Upper lobe of right lung (tissue), 1 donor: Measurements from ENCODE around the gene HSD17B4. TPM values are rescaled to one million over a fixed set of nuclear protein-coding genes. Genes with fewer than 3 reads are reported as not detected.
"Not testable (repeated sequence)": the region's sequence is repeated elsewhere in the genome, so short reads cannot be mapped to it uniquely, and the experiment has no call there.

Experiments
- ATAC-seq: fragments of 200-7000 bp; cut with Tn5 transposase; one replicate; pipeline ENCODE4 v1.9.1; 2020; ENCODE audit warnings: mild to moderate bottlenecking, moderate library complexity
- DNase-seq: peaks from one replicate; pipeline ENCODE4 v3.0.0-alpha.2; 2020
- H3K27ac ChIP-seq: fragments of 200-600 bp; one replicate; pipeline ENCODE4 v1.8.0; 2022
- H3K27me3 ChIP-seq: fragments of 200-600 bp; one replicate; pipeline ENCODE4 v1.8.0; 2022; ENCODE audit warnings: mild to moderate bottlenecking
- H3K36me3 ChIP-seq: fragments of 200-600 bp; one replicate; pipeline ENCODE4 v1.8.0; 2022
- H3K4me1 ChIP-seq: fragments of 200-600 bp; one replicate; pipeline ENCODE4 v1.8.0; 2022
- H3K4me3 ChIP-seq: fragments of 200-600 bp; one replicate; pipeline ENCODE4 v1.8.0; 2022; ENCODE audit warnings: mild to moderate bottlenecking
- H3K9me3 ChIP-seq: fragments of 200-600 bp; one replicate; pipeline ENCODE4 v1.8.0; 2022
- intact Hi-C: fragments of 100-400 bp; cut with DNase I; formaldehyde crosslinking; loops from one replicate; pipeline ENCODE4 v1.11.0; 2022
- total RNA-seq: library from RNA; stranded (reverse); fragmentation: NEBNext Ultra II Directional; extraction: Animal tissue kit (Norgen Biotek cat#: 25700); gene quantifications from one replicate; pipeline ENCODE4 v1.2.1, GENCODE V29; 2021
- TF ChIP-seq, protein P1 (sequence below): fragments of 200-600 bp; IDR thresholded peaks from one replicate; pipeline ENCODE4 v1.8.0; 2022; ENCODE audit warnings: antibody characterized with exemption
- donor health status: DM: no; HTN: yes; CAD: no; lungs with severe emphysema.

HSD17B4 gene
- total RNA-seq, 1 donor from 2014 or later: 335 TPM

DNA sequence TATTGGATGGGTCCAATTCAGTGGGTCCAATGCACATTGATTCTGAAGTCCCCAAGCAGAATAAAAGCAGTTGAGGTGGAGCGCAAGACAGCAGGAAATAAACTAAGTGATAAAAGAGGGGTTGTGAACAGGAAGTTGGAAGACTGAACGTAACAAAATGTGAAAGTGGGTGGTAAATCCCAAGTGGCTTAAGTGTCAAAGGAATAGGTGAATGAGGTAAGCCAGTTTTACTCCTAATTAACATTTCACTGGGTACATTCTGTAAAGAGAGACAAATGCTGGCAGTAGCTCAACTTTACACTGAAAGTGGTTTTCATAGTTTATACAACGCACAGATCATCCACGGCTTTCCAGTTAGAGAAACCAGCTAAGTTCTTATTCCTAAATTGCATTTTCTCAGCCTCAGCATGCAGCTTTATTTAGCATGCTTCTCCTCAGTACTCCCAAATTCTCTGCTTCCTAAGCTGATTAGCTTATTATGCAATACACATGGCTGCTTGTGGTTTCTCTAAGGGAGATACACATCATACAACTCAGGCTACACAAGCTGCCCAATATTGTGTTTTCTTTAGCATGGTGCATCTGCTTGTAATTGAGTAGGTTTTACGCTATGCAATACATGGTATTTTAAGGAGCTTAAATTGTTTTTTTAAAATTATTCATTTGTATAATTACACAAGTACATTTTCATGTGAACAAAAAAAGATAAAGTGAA lies 34.2 kb upstream of the HSD17B4 start:
- intact Hi-C loops: no loop called here

DNA sequence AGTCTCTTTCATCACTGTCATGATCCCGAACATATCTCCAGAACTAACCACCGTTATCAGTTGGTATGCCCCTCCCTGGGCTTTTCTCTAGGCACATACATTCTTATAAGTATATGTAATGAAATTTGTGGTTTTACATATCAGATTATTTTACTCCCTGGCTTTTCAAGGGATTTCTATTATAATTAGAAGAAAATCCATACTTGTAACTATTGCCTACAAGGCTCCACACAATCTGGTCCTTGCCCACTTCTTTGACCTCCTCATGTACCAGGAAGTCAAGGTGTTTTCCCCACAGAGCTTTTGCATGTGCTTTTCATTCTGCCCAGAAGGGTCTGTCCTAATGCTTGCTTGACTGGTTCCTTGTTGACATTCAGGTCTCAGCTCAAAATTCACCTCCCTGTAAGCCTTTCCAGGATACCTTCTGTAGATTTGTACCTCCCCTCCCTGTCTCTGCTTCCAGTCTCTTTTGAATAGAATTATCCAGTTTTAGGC lies 33.6 kb upstream of the HSD17B4 start:
- Histone ChIP-seq H3K27me3 (no peaks in the 10 kb centered on the region), H3K27ac (peak overlapping the region; percentile 58), H3K4me1 (no peaks in the 10 kb centered on the region), H3K36me3 (no peaks in the 10 kb centered on the region), H3K4me3 (no peak overlapping the region), H3K9me3 (no peaks in the 10 kb centered on the region)
- TF ChIP-seq, protein P1, sequence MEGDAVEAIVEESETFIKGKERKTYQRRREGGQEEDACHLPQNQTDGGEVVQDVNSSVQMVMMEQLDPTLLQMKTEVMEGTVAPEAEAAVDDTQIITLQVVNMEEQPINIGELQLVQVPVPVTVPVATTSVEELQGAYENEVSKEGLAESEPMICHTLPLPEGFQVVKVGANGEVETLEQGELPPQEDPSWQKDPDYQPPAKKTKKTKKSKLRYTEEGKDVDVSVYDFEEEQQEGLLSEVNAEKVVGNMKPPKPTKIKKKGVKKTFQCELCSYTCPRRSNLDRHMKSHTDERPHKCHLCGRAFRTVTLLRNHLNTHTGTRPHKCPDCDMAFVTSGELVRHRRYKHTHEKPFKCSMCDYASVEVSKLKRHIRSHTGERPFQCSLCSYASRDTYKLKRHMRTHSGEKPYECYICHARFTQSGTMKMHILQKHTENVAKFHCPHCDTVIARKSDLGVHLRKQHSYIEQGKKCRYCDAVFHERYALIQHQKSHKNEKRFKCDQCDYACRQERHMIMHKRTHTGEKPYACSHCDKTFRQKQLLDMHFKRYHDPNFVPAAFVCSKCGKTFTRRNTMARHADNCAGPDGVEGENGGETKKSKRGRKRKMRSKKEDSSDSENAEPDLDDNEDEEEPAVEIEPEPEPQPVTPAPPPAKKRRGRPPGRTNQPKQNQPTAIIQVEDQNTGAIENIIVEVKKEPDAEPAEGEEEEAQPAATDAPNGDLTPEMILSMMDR: no peak
- DNase-seq (no peak), ATAC-seq (peak; percentile 85)
- intact Hi-C loops: no loop called here

More for the DNA sequence above, 34.2 kb upstream of the HSD17B4 start:
- H3K27ac ChIP-seq: peak overlapping the region; percentile 58
- no peaks in the 10 kb centered on the region for H3K4me1 ChIP-seq
- no peak for DNase-seq
- H3K27me3 ChIP-seq: no peaks in the 10 kb centered on the region
- H3K4me3 ChIP-seq: no peak overlapping the region
- TF ChIP-seq, protein P1: no peak
- ATAC-seq: peak; percentile 60
- no peaks in the 10 kb centered on the region for H3K9me3 ChIP-seq
- H3K36me3 ChIP-seq: no peaks in the 10 kb centered on the region

DNA sequence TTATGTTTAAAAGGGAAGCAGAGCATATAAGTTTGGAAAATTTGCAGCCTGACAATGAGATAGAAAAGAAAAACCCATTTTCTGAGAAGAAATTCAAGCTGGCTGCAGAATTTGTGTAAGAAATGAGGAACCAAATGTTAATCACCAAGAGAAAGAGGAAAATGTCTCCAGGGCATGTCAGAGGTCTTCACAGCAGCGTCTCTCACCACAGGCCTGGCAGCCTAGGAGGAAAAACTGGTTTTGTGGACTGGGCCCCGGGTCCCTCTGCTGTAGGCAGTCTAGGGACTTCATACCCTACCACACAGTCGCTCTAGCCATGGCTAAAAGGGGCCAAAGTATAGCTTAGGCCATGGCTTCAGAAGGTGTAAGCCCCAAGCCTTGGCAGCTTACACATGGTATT lies 32.1 kb upstream of the HSD17B4 start:
- Histone ChIP-seq H3K4me1 (no peaks in the 10 kb centered on the region), H3K9me3 (no peaks in the 10 kb centered on the region), H3K4me3 (no peak overlapping the region), H3K27me3 (no peaks in the 10 kb centered on the region), H3K36me3 (no peaks in the 10 kb centered on the region), H3K27ac (peak overlapping the region; percentile 31)
- ATAC-seq (peak; percentile 21), DNase-seq (no peak)
- intact Hi-C loops: no loop called here
- TF ChIP-seq, protein P1: no peak

DNA sequence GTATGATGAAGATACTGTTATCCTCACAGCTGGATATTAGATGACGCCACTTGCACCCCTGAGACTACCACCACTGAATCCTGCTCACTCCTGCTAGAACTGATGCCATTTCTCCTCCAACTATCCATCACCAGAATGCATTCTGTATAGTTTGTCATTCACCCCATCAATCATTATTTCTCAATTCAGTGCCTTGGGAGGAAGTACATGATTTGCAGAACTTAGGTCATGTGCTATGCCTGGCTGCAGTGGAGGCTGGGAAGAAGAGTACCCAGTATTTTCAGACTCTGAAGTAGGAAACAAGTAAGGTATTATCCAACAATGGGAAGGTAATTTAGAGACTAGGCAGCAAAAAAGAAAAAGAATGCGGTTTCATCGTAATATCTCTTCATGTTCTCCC lies 26.2 kb upstream of the HSD17B4 start:
- H3K27ac ChIP-seq: peak overlapping the region; percentile 58
- no peaks in the 10 kb centered on the region for H3K27me3 ChIP-seq
- TF ChIP-seq, protein P1: no peak
- ATAC-seq: peak; percentile 86
- H3K9me3 ChIP-seq: no peaks in the 10 kb centered on the region
- H3K36me3 ChIP-seq: no peaks in the 10 kb centered on the region
- DNase-seq: no peak
- intact Hi-C loops: no loop called here
- peaks cover 20% of the 10 kb centered on the region for H3K4me1 ChIP-seq
- no peak overlapping the region for H3K4me3 ChIP-seq

DNA sequence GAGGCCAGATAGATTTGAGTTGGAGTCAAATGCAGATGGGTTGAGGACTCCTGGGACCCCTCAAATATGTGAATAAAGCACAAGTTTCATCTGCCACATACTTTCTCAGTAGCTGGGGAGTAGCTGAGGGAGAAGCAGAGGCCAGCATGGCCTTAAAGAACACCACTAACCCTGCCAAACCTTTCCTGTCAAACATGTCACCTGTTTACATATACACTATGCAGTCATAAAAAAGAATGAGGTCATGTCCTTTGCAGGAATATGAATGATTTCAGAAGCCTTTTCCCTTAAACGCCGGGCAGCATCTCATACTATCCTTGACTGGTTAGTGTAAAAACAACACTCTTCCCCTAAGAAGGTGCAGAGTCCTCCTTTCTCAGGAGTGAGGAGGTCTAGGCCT lies 25.2 kb upstream of the HSD17B4 start:
- peak; percentile 62 for ATAC-seq
- Histone ChIP-seq H3K36me3 (no peaks in the 10 kb centered on the region), H3K4me1 (peaks cover 20% of the 10 kb centered on the region), H3K27me3 (no peaks in the 10 kb centered on the region), H3K9me3 (no peaks in the 10 kb centered on the region), H3K27ac (peak overlapping the region; percentile 49), H3K4me3 (no peak overlapping the region)
- no peak for DNase-seq
- intact Hi-C loops: no loop called here
- TF ChIP-seq, protein P1: no peak

DNA sequence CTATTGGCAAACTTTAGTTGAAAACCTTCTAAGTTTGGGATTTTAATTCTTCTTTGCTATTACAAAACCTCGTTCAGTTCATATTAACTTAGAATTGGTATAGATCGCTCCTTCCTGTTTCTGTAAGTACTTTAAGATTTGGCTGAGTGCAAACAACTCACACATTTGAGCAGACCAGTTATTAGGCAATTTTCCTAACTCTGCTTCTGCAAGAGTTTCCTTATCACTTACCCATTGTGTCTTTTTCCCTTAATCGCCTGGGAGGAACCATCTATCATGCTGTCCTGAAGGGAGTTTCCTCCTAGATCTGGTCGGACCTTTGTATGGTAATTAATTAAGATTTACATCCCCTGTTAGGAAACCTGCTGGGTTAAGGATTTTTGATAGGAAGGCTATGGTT lies 24.7 kb upstream of the HSD17B4 start:
- H3K27ac ChIP-seq: peak overlapping the region; percentile 49
- intact Hi-C loops, ATAC-seq: not testable (repeated sequence)

DNA sequence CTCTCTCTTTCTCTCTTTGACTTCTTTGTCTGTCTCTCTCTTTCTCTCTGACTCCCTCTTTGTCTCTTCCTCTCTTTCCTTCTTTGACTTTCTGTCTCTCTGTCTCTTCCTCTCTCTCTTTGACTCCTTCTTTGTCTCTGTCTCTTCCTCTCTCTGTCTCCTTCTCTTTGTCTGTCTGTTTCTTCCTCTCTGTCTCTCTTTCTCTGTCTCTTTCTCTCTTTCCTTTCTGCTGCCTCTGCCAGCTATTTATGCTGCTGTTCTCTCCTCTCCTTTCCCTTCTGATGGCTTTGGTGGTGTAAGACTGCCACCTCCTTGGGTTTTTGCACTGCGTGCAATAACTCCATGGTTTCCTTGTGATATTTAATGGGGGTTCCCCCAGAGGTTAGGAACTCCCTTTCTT lies 24.1 kb upstream of the HSD17B4 start:
- ATAC-seq, H3K9me3 ChIP-seq, H3K4me3 ChIP-seq, H3K27me3 ChIP-seq, DNase-seq, intact Hi-C loops, H3K36me3 ChIP-seq: not testable (repeated sequence)
- peak overlapping the region; percentile 49 for H3K27ac ChIP-seq
- H3K4me1 ChIP-seq: peaks cover 20% of the 10 kb centered on the region

More for the DNA sequence above, 24.7 kb upstream of the HSD17B4 start:
- DNase-seq, H3K4me3 ChIP-seq, H3K9me3 ChIP-seq, H3K27me3 ChIP-seq, H3K36me3 ChIP-seq: not testable (repeated sequence)
- peaks cover 20% of the 10 kb centered on the region for H3K4me1 ChIP-seq

DNA sequence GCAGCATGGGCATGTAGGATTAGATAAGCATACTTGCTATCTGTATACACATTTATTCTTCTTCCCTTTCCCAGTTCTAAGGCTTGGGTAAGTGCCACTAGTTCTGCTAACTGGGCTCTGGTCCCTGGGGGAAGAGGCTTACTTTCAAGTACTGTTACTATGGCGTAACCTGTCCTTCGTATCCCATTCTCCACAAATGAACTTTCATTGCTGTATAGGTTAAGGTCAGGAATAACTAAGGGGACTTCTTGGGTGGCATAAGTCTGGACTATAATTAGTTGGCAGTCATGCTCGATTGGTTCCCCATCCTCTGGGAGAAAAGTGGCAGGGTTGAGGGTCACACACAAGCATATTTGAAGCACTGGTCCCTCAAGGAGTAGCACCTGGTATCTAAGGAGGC lies 23.7 kb upstream of the HSD17B4 start:
- DNase-seq, intact Hi-C loops: not testable (repeated sequence)

DNA sequence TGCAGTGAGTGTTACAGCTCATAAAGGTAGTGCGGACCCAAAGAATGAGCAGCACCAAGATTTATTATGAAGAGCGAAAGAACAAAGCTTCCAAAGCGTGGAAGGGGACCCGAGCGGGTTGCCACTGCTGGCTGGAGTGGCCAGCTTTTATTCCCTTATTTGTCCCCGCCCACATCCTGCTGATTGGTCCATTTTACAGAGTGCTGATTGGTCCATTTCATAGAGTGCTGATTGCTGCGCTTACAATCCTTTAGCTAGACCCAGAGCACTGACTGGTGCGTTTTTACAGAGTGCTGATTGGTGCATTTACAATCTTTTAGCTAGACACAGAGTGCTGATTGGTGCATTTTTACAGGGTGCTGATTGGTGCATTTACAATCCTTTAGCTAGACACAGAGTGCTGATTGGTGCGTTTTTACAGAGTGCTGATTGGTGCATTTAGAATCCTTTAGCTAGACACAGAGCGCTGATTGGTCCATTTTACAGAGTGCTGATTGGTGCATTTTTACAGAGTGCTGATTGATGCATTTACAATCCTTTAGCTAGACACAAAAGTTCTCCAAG lies 19.5 kb upstream of the HSD17B4 start:
- H3K9me3 ChIP-seq, intact Hi-C loops, H3K27ac ChIP-seq, H3K36me3 ChIP-seq, DNase-seq, H3K4me1 ChIP-seq, ATAC-seq, H3K27me3 ChIP-seq, H3K4me3 ChIP-seq: not testable (repeated sequence)

More for the DNA sequence above, 23.7 kb upstream of the HSD17B4 start:
- not testable (repeated sequence) for H3K27ac ChIP-seq, H3K36me3 ChIP-seq, H3K9me3 ChIP-seq, ATAC-seq, H3K4me3 ChIP-seq, H3K27me3 ChIP-seq
- H3K4me1 ChIP-seq: peaks cover 20% of the 10 kb centered on the region
